Measurements from ENCODE around the gene VWA8.
"Not testable (repeated sequence)": the region's sequence is repeated elsewhere in the genome, so short reads cannot be mapped to it uniquely, and the experiment has no call there.

Gene VWA8

DNA sequence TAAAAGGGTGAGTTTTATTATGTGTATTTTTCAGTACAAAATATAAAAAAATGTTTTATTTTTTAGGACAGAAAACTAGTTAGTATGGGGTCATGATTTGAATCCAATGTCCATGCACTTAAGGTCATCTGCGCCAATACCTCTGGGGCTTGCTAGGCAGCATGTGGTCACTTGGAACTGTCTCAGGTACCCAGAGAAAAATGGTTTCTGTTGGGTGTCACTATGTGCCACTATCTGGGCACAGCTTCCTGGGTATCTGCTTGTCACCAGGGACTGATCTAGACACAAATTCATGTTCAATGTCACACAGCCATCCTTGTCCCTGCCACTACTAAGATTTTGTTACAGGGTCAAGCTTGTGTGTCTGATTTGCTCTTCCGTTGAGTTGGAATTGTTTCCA is 403.2 kb downstream of the VWA8 start:
- Mint-ChIP-seq H3K36me3 (no peaks in the 10 kb centered on the region), H3K4me1 (peaks cover 11% of the 10 kb centered on the region), H3K4me3 (no peak overlapping the region), H3K9me3 (no peaks in the 10 kb centered on the region), H3K27me3 (no peaks in the 10 kb centered on the region), H3K27ac (no peak overlapping the region)

DNA sequence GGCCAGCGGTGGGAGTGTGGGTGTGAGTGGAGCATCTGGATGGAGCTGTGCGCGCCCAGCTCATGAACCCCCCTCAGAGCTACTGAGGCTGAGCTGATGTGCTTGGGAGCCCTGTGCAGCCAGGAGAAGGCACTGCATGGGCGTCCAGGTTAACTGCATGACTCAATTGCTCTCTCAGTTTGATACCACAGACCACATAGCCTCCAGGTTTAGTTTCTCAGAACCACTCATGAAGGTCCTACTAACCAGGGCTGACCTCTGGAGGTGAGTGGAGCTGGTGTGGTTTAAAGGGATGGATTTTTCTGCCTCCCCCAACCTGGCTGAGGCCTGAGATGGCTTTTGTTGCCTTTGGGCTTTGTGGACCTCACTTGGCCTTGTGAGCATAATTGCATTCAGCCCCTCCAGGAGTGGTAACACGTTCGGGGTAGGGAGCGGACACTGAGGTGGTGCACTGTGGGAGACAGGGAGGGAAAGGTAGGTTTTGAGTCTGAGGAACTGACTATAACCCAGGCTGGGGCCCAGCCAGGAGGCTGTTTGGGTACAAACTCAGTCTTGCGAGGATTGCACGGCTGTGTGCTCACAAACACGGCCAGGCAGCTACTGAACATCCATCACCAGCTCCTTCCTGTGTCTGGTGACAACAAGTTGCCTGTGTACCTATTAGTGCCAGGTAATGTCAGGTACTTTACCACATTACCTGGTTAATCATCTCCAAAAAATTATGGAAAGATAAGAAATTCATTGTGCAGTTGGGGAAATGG is 406.1 kb downstream of the VWA8 start:
- Mint-ChIP-seq H3K9me3 (no peaks in the 10 kb centered on the region), H3K27ac (no peak overlapping the region), H3K27me3 (no peaks in the 10 kb centered on the region), H3K4me1 (peaks cover 4% of the 10 kb centered on the region), H3K36me3 (no peaks in the 10 kb centered on the region), H3K4me3 (no peak overlapping the region)

DNA sequence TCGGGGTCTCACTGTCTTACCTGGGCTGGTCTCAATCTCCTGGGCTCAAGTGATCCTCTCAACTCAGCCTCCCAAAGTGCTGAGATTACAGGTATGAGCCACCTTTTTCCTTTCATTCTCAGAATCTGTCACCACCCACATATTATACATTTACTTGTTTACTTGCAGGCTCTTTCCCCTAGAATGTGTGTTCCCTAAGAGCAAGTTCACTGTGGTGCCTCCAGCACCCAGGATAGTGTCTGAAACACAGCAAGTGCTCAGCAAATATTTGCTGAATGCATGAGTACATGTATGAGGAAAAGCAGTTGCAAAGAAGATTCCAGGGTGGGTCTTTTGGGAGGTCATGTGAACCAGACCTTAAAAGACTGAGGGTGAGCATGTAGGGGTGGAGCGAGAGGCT is 406.7 kb downstream of the VWA8 start:
- Mint-ChIP-seq H3K27ac (no peak overlapping the region), H3K9me3 (no peaks in the 10 kb centered on the region), H3K4me1 (peaks cover 4% of the 10 kb centered on the region), H3K4me3 (no peak overlapping the region), H3K36me3 (no peaks in the 10 kb centered on the region), H3K27me3 (no peaks in the 10 kb centered on the region)

DNA sequence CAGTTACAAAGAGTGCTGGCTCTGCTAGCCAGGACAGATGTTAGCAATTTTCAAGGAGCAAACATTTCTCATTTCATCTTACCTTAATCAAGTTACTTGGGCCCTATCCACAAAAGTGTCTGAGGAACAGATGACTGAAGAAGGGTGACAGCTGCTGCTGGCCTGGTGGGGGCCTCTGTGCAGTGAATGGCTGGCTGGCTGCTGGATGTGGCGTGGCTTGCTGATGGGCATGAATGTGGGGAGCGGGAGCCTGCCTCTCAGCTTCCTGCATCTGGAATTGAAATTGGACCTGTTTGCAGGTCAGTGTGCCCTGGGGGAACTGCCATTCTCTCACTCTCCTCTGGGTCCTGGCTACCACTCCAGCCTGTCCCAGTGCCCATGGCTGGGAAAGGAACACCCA is 408.9 kb downstream of the VWA8 start:
- Mint-ChIP-seq H3K27ac (no peak overlapping the region), H3K27me3 (no peaks in the 10 kb centered on the region), H3K36me3 (no peaks in the 10 kb centered on the region), H3K4me3 (no peak overlapping the region), H3K4me1 (peaks cover 4% of the 10 kb centered on the region), H3K9me3 (no peaks in the 10 kb centered on the region)

DNA sequence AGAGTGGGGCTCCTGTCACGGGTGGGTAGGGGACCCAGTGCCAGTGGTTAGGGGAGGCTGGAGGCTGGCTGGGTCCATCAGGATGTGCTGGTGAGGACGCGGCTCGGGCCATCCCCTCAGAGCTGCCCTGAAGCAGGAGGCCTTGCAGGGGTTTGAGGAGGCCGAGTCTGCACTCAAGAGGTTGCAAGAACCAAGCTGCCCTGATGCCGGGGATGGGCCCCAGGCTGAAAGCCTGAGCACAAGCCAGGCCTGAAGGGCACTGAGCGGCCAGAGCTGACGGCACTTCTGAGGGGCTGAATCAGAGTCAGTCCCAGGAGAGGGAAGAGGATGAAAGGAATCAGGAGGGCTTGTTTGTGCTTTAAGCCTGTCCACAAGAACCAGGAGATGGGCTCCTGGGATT is 410.6 kb downstream of the VWA8 start:
- Mint-ChIP-seq H3K27me3 (no peaks in the 10 kb centered on the region), H3K4me3 (no peak overlapping the region), H3K27ac (peak overlapping the region; percentile 30), H3K4me1 (peaks cover 4% of the 10 kb centered on the region), H3K36me3 (no peaks in the 10 kb centered on the region), H3K9me3 (no peaks in the 10 kb centered on the region)

DNA sequence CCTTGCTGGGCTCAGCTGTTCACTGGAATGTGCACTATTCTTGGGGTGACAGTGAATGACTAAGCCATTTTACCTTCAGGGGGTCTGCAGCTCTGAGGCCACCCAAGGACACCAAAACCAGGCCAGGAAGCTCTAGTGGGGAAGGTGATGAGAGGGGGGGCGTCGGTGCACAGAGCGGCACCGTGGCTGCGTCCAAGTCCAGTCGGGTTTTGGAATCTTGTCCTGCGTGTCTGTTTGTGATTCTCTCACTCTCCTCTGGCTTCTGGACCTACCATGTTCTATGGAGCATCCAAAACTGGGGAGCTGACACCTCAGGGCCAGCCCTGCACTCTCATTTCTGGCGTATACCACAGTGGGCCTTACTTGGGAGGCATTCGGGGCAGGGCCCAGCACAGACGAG is 411.4 kb downstream of the VWA8 start:
- Mint-ChIP-seq H3K4me1 (peaks cover 4% of the 10 kb centered on the region), H3K4me3 (no peak overlapping the region), H3K36me3 (no peaks in the 10 kb centered on the region), H3K27ac (no peak overlapping the region), H3K27me3 (no peaks in the 10 kb centered on the region), H3K9me3 (no peaks in the 10 kb centered on the region)

DNA sequence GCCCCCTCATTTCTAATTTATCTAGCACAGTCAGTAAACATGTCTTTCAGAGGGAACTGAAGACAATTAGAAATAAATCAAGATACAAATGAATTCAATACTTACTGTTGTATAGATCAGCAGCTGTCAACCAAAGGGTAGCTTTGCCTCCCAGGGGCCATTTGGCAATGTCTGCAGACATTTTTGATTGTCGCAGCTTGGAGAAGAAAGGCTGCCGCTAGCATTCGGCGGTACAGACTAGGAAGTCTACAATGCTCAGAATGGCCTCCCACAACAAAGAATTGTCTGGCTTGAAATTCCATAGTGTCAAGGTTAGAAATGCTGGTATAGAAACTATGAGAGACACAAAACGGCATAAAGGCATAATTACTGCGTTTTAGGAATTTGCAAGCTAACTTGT is 412.0 kb downstream of the VWA8 start:
- no peaks in the 10 kb centered on the region for H3K4me1 Mint-ChIP-seq
- H3K27ac Mint-ChIP-seq, result no peak overlapping the region
- H3K4me3 Mint-ChIP-seq, result no peak overlapping the region
- H3K36me3 Mint-ChIP-seq, result no peaks in the 10 kb centered on the region
- no peaks in the 10 kb centered on the region for H3K9me3 Mint-ChIP-seq
- no peaks in the 10 kb centered on the region for H3K27me3 Mint-ChIP-seq

DNA sequence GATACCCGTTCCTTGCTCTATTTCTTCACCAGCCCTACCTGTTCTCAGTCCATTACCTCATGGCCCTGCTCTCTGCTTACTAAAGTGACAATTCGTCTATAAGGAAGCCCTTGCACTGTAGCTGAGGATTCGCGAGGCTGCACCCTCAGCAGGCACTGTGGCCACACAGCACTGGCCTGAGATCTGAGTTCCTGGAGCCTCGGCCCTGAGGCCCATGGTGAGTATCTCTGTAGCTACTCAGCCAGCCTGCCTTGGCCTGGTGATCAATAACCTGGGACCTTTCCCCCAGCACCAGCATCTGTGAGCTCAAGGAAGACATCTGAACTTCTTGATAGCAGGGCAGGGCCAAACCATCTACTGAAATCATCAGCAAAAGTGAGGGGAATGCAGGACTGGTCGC is 412.9 kb downstream of the VWA8 start:
- Mint-ChIP-seq H3K36me3 (no peaks in the 10 kb centered on the region), H3K9me3 (no peaks in the 10 kb centered on the region), H3K27ac (no peak overlapping the region), H3K27me3 (no peaks in the 10 kb centered on the region), H3K4me3 (no peak overlapping the region), H3K4me1 (no peaks in the 10 kb centered on the region)

DNA sequence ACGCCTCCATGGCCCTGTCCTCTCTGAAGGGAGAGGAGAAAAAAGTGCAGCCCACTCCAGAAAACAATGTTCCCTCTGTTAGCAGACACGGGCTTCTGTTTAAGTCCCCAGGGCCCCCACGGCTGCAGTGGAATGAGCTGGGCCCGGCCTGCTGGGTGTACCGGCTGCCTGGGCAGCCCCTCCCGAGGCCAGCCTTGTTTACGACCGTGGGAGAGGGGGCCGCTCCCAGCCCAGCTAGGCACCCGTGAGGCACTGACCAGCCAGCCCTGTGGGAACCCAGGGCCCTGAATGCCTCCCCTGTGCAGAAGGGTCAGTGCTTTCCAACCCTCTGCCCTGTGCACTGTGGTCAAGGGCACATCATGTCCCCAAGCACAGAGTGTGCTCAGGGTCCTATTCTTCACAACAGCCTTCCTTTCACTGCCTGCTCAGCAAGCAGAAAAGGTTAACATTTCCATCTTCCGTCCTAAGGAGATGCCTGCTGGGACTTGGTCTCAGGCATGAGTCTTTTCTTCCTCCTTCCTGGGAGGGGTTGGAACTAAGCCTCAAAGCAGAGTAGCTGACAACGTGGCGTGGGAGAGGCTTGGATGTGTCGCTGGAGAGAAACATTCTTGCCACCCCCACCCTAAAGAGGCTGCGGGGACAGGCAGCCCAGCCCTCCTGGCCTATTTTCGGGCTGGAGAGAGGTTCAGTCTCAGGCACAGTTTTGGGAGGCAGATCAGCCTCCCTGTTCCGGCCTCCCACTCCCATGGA is 413.5 kb downstream of the VWA8 start:
- H3K9me3 Mint-ChIP-seq, result no peaks in the 10 kb centered on the region
- no peak overlapping the region for H3K27ac Mint-ChIP-seq
- no peaks in the 10 kb centered on the region for H3K36me3 Mint-ChIP-seq
- H3K4me1 Mint-ChIP-seq, result no peaks in the 10 kb centered on the region
- H3K27me3 Mint-ChIP-seq, result no peaks in the 10 kb centered on the region
- H3K4me3 Mint-ChIP-seq, result no peak overlapping the region

DNA sequence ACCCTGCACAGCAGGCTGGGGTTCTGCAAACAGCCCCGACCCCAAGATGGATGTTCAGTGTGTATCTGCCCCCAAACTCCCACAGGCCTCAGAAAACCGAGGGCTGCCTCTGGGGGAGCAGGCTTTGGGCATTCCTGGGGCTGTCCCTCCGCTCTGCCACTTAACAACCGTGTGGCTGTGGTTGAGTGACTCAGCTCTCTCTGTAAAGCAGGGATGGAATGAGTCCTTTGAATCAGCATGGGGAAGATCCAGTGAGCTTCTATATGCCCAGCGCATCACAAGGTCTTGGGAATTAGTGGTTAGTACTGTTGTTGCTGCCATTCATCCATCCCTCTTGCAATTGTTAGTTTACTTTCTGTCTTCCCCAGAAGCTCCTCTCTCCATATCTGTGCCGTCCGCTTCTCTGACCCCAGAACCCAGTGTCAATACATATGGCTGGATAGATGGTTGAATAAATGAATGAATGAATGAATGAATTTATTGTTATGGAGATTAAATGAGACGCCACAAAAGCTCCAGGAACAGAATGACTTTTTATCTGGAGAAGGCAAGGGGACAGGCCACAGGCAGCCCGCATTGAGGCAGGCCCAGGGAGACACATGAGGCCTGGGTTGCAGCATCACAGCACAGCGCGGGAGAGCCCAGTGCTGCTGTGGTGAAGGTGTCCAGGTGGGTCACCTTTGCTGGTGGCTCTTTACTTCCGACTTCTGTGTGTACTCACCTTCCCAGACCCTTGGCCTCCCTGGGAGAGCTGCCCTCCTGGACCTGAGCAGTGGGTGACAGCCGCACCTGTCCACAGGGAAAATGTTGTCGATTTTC is 414.3 kb downstream of the VWA8 start:
- Mint-ChIP-seq H3K27ac (no peak overlapping the region), H3K9me3 (no peaks in the 10 kb centered on the region), H3K4me1 (no peaks in the 10 kb centered on the region), H3K27me3 (no peaks in the 10 kb centered on the region), H3K4me3 (no peak overlapping the region), H3K36me3 (no peaks in the 10 kb centered on the region)

DNA sequence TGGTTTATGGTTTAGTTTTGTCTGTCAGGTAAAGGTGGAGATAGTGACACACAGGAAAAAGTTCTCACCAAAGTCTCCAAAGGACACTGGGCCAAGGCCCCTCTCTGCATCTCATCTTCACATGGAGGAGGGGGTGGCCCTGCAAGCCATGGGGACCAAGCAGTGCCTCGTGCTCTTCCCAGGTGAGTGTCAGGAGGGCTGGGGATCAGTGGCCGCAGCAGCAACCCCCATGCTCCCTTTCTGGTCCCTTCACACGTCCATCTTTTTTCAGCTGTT is 415.5 kb downstream of the VWA8 start:
- Mint-ChIP-seq H3K27me3 (no peaks in the 10 kb centered on the region), H3K36me3 (no peaks in the 10 kb centered on the region), H3K4me3 (no peak overlapping the region), H3K27ac (no peak overlapping the region), H3K9me3 (no peaks in the 10 kb centered on the region), H3K4me1 (peaks cover 12% of the 10 kb centered on the region)

DNA sequence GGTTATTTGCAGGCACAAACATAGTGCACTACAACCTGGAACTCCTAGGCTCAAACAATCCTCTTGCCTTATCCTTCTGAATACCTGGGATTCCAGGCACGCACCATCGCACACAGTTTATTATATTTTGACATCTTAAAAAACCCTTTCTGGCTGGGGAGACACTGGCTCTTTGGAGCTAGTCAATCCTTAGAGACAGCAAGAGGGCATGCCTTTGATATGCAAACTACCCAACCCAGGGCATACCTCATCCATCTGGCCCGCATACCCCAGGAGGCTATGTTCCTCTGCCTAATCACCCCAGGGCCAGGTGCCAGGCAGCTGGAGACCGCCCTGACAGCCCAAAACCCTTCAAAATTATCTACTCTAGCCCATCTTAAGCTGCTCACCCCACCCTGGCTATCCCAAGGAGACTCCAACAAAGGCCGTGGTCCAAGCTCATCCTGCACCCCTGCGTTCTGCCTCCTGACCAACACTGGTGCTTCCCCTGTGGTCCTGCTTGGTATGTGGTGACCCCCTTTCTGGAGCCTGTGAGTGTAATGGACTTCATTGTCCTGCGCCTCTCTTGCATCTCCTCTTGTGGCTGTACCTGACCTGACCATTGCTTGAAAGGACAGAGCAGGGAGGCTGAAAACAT is 417.1 kb downstream of the VWA8 start:
- H3K36me3 Mint-ChIP-seq, result no peaks in the 10 kb centered on the region
- peaks cover 26% of the 10 kb centered on the region for H3K4me1 Mint-ChIP-seq
- no peaks in the 10 kb centered on the region for H3K27me3 Mint-ChIP-seq
- peak overlapping the region; percentile 30 for H3K4me3 Mint-ChIP-seq
- H3K9me3 Mint-ChIP-seq, result no peaks in the 10 kb centered on the region
- H3K27ac Mint-ChIP-seq, result no peak overlapping the region

DNA sequence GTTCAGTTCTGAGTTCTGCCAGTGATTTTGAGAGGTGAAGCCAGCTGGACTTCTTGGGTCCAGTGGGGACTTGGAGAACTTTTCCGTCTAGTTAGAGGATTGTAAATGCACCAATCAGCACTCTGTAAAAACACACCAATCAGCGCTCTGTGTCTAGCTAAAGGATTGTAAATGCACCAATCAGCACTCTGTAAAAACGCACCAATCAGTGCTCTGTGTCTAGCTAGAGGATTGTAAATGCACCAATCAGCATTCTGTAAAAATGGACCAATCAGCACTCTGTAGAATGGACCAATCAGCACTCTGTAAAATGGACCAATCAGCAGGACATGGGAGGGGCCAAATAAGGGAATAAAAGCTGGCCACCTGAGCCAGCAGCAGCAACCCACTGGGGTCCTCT is 418.1 kb downstream of the VWA8 start:
- not testable (repeated sequence) for H3K27ac Mint-ChIP-seq, H3K4me3 Mint-ChIP-seq, H3K36me3 Mint-ChIP-seq, H3K27me3 Mint-ChIP-seq, H3K9me3 Mint-ChIP-seq
- peaks cover 26% of the 10 kb centered on the region for H3K4me1 Mint-ChIP-seq

DNA sequence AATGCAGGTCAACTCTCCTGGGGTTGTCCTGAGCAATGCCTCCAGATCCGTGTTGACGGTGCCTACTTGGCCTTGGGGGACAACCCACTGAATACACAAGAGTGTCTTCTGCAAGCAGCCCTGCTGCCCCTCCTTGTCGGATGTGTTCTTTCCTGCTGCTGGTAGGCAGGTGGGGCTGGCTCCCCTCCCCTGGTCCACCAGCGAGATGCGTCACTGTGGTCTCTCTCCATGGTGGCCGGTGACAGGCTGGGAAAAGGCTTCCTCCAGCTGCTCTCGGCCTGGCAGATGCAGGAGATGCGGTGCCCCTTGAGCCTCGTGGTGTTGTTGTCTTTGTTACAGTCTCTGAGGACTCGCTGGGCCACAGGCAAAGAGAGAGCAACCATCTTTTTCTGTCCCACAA is 418.6 kb downstream of the VWA8 start:
- Mint-ChIP-seq H3K4me1 (peaks cover 26% of the 10 kb centered on the region), H3K9me3 (peaks cover 6% of the 10 kb centered on the region), H3K27me3 (no peaks in the 10 kb centered on the region)

DNA sequence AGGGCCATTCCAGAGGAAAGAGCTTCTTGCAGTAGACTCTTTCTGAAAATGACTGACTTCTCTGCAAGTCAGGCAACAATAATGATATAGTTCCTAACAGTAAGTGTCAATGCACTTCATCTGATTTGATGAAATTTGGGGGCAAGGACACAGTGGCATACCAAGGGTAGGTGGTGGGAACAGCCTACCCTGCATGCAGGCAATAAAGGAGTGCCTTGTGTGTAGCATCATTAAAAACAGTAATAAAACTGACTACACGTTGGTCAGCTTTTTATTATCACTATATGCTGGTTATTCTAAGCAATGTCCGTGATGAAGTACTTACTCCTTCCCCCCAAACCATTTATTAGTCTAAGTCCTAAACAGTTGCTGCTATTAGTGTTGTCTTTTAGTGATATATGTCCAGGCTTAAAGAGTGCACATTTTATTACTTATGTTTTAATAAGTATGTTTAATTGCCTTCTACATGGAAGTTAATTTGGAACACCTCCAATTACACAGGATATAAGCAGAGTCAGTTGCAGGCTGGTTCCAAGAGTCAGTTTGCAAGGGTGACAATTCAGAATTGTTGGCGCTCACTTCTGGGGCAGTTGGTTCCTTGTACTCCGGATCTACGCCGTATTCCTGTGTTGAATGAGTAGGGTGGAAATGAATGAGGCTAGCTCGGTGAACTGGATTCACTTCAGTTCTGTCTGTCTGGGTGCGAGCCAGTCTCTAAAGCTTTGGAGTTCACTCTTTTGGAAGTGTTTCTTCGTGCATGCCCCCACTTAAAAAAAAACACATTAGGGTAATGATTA is 419.6 kb downstream of the VWA8 start:
- peak overlapping the region; percentile 46 for H3K27ac Mint-ChIP-seq

More for the DNA sequence above, 418.6 kb downstream of the VWA8 start:
- Mint-ChIP-seq H3K27ac (no peak overlapping the region), H3K36me3 (peaks cover 7% of the 10 kb centered on the region), H3K4me3 (no peak overlapping the region)

More for the DNA sequence above, 419.6 kb downstream of the VWA8 start:
- Mint-ChIP-seq H3K9me3 (peaks cover 6% of the 10 kb centered on the region), H3K27me3 (no peaks in the 10 kb centered on the region), H3K36me3 (peaks cover 7% of the 10 kb centered on the region), H3K4me1 (peaks cover 26% of the 10 kb centered on the region), H3K4me3 (no peak overlapping the region)
